Activated CD4-positive, alpha-beta T cell treated with anti-CD3 and anti-CD28 coated beads, Interleukin-2, Interleukin-4, amounts not matched to agents 100 ng/mL and 50 ng/mL, durations not matched to agents 16 hours and 8 hours (primary cell): ENCODE results near the gene IFNB1.

ENCODE experiments used
- DNase-seq: peaks from one replicate; pipeline ENCODE4 v3.0.0-alpha.2; 2020; ENCODE audit warnings: low spot score

The IFNB1 gene

GRCh38 chr9:21070171-21070571 lies 7.6 kb downstream of the IFNB1 start:
- DNase-seq, result no peak

GRCh38 chr9:21060919-21061561 lies 16.7 kb downstream of the IFNB1 start:
- peak; percentile 15 for DNase-seq

GRCh38 chr9:21056931-21057330 lies 20.8 kb downstream of the IFNB1 start:
- DNase-seq, result no peak

GRCh38 chr9:21053851-21054250 lies 23.9 kb downstream of the IFNB1 start:
- DNase-seq, result no peak

GRCh38 chr9:21047281-21047691 lies 30.5 kb downstream of the IFNB1 start:
- no peak for DNase-seq

GRCh38 chr9:21043841-21044240 lies 33.9 kb downstream of the IFNB1 start:
- DNase-seq, result no peak

GRCh38 chr9:21042466-21042865 lies 35.3 kb downstream of the IFNB1 start:
- DNase-seq, result no peak

- DNase-seq, result no peak
Observed at GRCh38 chr9:21039302-21039701, 38.4 kb downstream of the IFNB1 start.

GRCh38 chr9:21037278-21037677 lies 40.5 kb downstream of the IFNB1 start:
- no peak for DNase-seq

GRCh38 chr9:21031808-21032183 lies 45.9 kb downstream of the IFNB1 start:
- DNase-seq, result no peak

GRCh38 chr9:21031091-21031807 lies 46.5 kb downstream of the IFNB1 start, which contains the start of gene HACD4:
TSS of gene HACD4 (minus strand) at chr9:21031640. CDS start at chr9:21031590, 50 bp downstream.
- DNase-seq, result peak; percentile 73

- DNase-seq, result peak; percentile 83
Observed at GRCh38 chr9:21030389-21031035, 47.2 kb downstream of the IFNB1 start.

GRCh38 chr9:21029661-21030060 lies 48.1 kb downstream of the IFNB1 start:
- peak; percentile 6 for DNase-seq

- peak; percentile 48 for DNase-seq
Observed at GRCh38 chr9:21028466-21028865, 49.3 kb downstream of the IFNB1 start.

GRCh38 chr9:21027295-21027694 lies 50.4 kb downstream of the IFNB1 start:
- no peak for DNase-seq
